RWPE1 (cell line): ENCODE data around the gene MTX2.

Experiments used
- CTCF ChIA-PET: fragments of 350-600 bp; sonication (Branson Sonifier 250); formaldehyde crosslinking; extraction: SDS; loops from one replicate; lab custom pipeline; 2021; lab: Yijun Ruan, JAX
- POLR2A ChIA-PET: fragments of 400-600 bp; formaldehyde crosslinking; extraction: SDS; loops from one replicate; lab custom pipeline; 2020; ENCODE audit warnings: antibody characterized with exemption; ENCODE audit not compliant: low non-redundant PET; lab: Yijun Ruan, JAX
- DNase-seq: peaks from one replicate; pipeline ENCODE4 v3.0.0; 2012; ENCODE audit warnings: low spot score
- H3K27ac ChIP-seq: fragments of 450-650 bp; 2 replicates; pipeline ENCODE4 v1.5.1; 2017
- TF ChIP-seq, protein P1 (sequence below): fragments of 450-650 bp; conservative IDR thresholded peaks from 2 replicates; pipeline ENCODE4 v1.5.1; 2017; ENCODE audit warnings: low read depth, mild to moderate bottlenecking

Gene MTX2

DNA sequence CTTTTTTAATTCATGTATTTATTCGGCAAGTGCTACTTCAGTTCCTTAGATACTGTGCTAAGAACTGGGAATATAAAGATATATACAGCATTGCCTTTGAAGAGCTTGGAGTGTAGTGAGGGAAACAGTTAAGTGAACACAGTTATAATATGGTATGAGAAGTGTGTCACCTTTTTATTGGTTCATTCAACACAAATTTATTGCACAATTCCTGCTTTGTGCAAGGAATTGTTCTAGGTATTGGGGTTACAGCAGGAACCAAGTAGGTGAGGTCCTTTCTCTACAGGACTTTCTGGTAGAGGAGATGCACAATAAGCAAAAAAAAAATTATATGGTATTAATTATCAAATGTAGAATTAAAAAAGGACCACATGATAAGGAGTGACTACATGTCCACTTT is 65.5 kb downstream of the MTX2 start:
- CTCF ChIA-PET: interaction anchor here (0.7 kb wide), 1 partner anchor 297 kb away, joined by 3 read pairs; no protein-coding TSS in a partner anchor
- POLR2A ChIA-PET: no interaction called here
- TF ChIP-seq, protein P1, sequence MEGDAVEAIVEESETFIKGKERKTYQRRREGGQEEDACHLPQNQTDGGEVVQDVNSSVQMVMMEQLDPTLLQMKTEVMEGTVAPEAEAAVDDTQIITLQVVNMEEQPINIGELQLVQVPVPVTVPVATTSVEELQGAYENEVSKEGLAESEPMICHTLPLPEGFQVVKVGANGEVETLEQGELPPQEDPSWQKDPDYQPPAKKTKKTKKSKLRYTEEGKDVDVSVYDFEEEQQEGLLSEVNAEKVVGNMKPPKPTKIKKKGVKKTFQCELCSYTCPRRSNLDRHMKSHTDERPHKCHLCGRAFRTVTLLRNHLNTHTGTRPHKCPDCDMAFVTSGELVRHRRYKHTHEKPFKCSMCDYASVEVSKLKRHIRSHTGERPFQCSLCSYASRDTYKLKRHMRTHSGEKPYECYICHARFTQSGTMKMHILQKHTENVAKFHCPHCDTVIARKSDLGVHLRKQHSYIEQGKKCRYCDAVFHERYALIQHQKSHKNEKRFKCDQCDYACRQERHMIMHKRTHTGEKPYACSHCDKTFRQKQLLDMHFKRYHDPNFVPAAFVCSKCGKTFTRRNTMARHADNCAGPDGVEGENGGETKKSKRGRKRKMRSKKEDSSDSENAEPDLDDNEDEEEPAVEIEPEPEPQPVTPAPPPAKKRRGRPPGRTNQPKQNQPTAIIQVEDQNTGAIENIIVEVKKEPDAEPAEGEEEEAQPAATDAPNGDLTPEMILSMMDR: no peak

DNA sequence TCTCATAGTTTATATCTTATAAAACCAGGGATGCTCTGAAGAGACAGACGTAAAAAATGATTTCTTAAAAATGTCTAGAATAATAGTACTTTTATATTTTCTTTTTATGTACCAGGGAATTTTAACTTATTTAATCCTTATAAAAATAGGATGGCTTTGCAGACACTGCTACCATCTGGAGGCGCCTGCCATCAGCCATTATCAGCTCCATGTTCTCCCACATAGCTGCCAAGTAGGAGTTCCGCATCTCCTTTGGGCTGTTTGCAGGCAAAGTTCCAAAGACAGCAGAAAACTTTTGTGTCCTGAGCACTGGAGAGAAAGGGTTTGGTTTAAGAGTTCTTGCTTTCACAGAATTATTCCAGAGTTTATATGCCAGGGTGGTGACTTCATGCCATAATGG is 69.2 kb downstream of the MTX2 start:
- H3K27ac ChIP-seq: no peak overlapping the region
- ChIA-PET POLR2A (no interaction called here), CTCF (no interaction called here)
- DNase-seq: no peak
- TF ChIP-seq, protein P1: no peak

More for the DNA sequence above, 65.5 kb downstream of the MTX2 start:
- no peak for DNase-seq
- no peak overlapping the region for H3K27ac ChIP-seq

DNA sequence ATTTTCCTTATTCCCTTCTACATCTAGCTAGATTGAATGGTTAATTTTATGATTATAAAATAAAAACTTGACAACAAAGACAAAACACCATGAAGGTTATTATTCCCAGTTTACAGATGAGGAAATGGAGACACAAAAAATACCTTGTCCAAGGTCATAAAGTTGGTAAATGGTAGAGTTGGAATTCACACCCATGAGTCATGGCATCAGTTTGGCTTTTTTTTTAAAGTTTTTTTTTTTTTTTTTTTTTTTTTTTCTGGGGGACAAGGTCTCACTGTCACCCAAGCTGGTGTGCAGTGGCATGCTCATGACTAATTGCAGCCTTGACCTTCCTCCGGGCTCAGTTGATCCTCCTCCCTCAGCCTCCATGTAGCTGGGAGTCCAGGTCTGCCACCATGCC is 70.0 kb downstream of the MTX2 start:
- ChIA-PET CTCF (no interaction called here), POLR2A (no interaction called here)
- DNase-seq: no peak
- TF ChIP-seq, protein P1: no peak
- H3K27ac ChIP-seq: no peak overlapping the region

DNA sequence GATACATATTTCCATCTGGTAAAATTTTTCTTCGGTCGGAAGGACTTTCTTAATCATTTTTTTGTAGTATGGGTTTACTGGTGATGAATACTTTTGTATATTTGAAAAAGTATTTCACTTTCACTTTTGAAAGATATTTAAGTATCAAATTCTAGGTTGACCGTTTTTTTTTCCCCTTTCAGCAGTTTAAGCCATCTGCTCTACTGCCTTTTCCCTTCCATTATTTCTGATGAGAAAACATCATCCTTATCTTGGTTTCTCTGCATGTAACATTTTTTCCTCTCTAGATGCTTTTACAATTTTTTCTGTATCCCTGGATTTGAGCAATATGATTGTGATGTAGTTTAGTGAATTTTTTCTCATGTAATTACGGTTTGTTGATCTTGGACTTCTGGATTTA is 87.0 kb downstream of the MTX2 start:
- POLR2A ChIA-PET: no interaction called here
- H3K27ac ChIP-seq: no peak overlapping the region
- no peak for DNase-seq
- CTCF ChIA-PET: no interaction called here
- TF ChIP-seq, protein P1: no peak

DNA sequence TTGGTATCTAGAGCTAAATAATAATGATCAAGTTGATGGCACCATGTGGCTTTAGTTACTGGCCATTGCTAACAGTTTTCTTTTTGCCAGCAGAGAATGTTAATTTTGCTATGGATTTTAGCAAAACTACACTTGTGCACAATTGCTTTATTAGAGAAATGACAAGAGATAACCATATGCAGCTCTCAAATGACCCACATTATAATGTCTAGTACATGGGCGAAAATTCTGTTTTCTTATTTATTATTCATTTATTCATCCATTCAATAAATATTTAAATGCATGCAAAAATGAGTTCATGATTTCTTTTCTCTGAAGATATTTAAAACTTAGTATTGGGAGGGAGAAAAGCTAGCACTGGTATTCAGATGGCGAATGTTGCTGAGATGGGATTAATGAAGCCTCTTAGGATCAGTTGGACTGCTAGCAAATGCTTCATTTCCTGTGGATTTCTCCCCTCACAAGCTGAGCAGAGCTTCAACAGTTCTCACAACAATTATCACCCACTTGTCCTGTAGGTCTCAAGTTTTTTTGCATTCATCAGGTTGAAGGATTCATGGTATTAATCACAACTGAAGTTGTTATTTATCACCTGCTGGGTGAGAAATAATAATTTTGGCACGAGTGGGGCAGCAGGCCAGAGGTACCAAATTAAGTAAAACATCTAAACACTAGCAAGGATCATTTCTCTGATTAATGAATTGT is 95.2 kb downstream of the MTX2 start:
- ChIA-PET CTCF (interaction anchor here (0.6 to 1.2 kb wide), 3 partner anchors 20 to 882 kb away, joined by 3 read pairs; no protein-coding TSS in a partner anchor), POLR2A (no interaction called here)
- H3K27ac ChIP-seq: no peak overlapping the region
- TF ChIP-seq, protein P1: no peak
- no peak for DNase-seq

DNA sequence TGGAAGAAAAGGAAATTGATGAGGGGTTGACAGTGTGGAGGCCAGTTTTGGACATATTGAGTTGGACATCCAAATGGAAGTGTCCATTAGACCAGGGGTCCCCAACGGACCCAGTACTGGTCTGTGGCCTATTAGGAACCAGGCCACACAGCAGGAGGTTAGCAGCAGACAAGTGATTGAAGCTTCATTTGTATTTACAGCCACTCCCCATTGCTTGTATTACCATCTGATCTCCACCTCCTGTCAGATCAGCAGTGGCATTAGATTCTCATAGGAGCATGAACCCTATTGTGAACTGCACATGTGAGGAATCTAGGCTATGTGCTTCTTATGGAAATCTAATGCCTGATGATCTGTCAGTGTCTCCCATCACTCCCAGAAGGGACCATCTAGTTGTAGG is 99.1 kb downstream of the MTX2 start:
- no peak overlapping the region for H3K27ac ChIP-seq
- no peak for DNase-seq
- CTCF ChIA-PET: interaction anchor here (0.7 kb wide), 1 partner anchor 89 kb away, joined by 3 read pairs; no protein-coding TSS in a partner anchor
- TF ChIP-seq, protein P1: no peak
- POLR2A ChIA-PET: no interaction called here
